ENCODE measurements around the gene TSPAN4. TPM values are rescaled to one million over a fixed set of nuclear protein-coding genes. Genes with fewer than 3 reads are reported as not detected.

Gene TSPAN4
- total RNA-seq, 1 donor from 2014 or later: 175 TPM

DNA sequence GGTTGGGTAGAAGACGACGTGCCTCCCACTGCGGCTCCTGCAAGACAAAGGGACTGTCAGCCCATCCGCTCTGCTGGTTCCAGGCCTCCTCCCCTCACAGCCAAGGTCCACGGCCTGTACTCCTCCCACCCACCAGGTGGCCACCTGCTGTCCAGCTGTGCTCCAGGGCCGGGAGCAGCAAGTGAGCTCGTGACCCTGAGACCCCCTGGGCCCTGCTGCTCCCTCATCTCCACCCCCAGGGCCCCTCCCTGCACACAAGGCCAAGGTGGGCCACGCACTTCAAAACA is 27.4 kb downstream of the TSPAN4 start:
- Mint-ChIP-seq H3K27ac (ENCODE audit: unreplicated experiment) (no peak overlapping the region), H3K4me3 (ENCODE audit: unreplicated experiment) (no peak overlapping the region), H3K9me3 (ENCODE audit: unreplicated experiment) (no peaks in the 10 kb centered on the region), H3K27me3 (ENCODE audit: unreplicated experiment) (no peaks in the 10 kb centered on the region), H3K4me1 (ENCODE audit: unreplicated experiment) (peaks cover 4% of the 10 kb centered on the region), H3K36me3 (ENCODE audit: unreplicated experiment) (no peaks in the 10 kb centered on the region)
- no peak for DNase-seq (ENCODE audit: extremely low spot score, unreplicated experiment)
- TF ChIP-seq, protein P1, sequence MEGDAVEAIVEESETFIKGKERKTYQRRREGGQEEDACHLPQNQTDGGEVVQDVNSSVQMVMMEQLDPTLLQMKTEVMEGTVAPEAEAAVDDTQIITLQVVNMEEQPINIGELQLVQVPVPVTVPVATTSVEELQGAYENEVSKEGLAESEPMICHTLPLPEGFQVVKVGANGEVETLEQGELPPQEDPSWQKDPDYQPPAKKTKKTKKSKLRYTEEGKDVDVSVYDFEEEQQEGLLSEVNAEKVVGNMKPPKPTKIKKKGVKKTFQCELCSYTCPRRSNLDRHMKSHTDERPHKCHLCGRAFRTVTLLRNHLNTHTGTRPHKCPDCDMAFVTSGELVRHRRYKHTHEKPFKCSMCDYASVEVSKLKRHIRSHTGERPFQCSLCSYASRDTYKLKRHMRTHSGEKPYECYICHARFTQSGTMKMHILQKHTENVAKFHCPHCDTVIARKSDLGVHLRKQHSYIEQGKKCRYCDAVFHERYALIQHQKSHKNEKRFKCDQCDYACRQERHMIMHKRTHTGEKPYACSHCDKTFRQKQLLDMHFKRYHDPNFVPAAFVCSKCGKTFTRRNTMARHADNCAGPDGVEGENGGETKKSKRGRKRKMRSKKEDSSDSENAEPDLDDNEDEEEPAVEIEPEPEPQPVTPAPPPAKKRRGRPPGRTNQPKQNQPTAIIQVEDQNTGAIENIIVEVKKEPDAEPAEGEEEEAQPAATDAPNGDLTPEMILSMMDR (IDR thresholded peaks at IDR 0.05): no peak

DNA sequence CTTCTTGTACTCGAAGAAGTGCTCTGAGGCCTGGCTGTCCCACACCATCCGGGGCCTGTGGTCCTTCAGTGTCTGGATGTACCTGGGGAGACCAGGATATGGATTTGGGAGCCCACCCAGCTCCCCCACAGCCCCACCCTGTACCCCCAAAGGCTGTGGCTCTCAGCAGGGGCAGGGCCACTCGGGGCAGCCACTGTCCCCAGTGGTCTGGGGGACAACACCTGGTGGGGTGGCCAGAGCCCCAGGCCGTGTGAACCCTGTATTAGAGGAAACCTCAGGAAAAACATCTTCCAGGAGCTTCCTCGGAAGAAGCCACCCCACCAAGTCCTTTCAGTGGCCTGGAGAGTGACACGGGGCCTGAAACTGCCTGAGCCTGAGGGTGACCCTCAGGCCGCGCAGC is 27.8 kb downstream of the TSPAN4 start:
- TF ChIP-seq, protein P1 (IDR thresholded peaks at IDR 0.05): no peak
- H3K27me3 Mint-ChIP-seq (ENCODE audit: unreplicated experiment): no peaks in the 10 kb centered on the region
- H3K4me1 Mint-ChIP-seq (ENCODE audit: unreplicated experiment): peaks cover 4% of the 10 kb centered on the region
- H3K36me3 Mint-ChIP-seq (ENCODE audit: unreplicated experiment): no peaks in the 10 kb centered on the region
- no peak overlapping the region for H3K27ac Mint-ChIP-seq (ENCODE audit: unreplicated experiment)
- no peak for DNase-seq (ENCODE audit: extremely low spot score, unreplicated experiment)
- no peaks in the 10 kb centered on the region for H3K9me3 Mint-ChIP-seq (ENCODE audit: unreplicated experiment)
- no peak overlapping the region for H3K4me3 Mint-ChIP-seq (ENCODE audit: unreplicated experiment)

DNA sequence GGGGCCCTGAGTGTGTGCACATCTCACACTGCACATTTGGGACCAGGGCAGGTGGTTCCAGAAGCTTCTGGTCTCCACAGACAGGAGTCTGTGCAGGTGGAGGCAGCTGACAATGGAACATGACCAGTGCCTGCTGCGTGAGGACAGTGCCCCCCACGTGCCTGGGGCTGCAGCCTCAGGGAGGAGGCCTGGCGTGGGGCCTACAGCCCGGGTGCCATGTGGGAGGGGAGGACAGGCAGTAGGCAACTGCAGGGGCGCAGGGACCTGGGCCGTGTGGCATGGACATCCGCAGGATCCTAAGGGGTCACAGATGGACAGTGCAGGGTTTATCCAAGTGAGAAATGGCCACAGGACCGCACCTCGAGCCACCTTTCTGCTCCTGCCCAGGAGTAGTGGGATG is 28.8 kb downstream of the TSPAN4 start:
- no peak overlapping the region for H3K4me3 Mint-ChIP-seq (ENCODE audit: unreplicated experiment)
- H3K4me1 Mint-ChIP-seq (ENCODE audit: unreplicated experiment): peaks cover 10% of the 10 kb centered on the region
- H3K9me3 Mint-ChIP-seq (ENCODE audit: unreplicated experiment): no peaks in the 10 kb centered on the region
- no peak overlapping the region for H3K27ac Mint-ChIP-seq (ENCODE audit: unreplicated experiment)
- no peaks in the 10 kb centered on the region for H3K27me3 Mint-ChIP-seq (ENCODE audit: unreplicated experiment)
- no peaks in the 10 kb centered on the region for H3K36me3 Mint-ChIP-seq (ENCODE audit: unreplicated experiment)
- TF ChIP-seq, protein P1 (IDR thresholded peaks at IDR 0.05): no peak
- no peak for DNase-seq (ENCODE audit: extremely low spot score, unreplicated experiment)

DNA sequence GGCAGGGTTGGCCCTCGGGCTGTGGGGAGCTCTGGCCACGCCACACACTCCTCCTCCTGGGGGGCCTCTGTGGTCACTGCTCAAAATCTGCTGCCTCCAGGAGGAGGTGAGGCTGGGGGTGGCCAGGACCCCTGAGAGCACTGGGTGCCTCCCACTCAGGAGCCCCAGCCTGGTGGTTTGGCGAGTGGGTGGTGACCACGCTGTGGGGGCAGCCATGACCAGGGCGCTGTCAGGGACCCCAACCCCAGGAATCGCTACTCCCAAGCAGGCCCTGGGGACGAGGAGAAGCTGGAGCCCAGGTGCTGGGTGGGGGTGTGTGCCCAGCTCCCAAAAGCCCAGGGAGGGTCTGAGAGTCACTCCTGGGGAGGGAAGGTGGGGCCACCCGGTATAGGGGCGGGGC is 30.1 kb downstream of the TSPAN4 start:
- DNase-seq (ENCODE audit: extremely low spot score, unreplicated experiment): no peak
- H3K4me1 Mint-ChIP-seq (ENCODE audit: unreplicated experiment): peaks cover 18% of the 10 kb centered on the region
- H3K27ac Mint-ChIP-seq (ENCODE audit: unreplicated experiment): no peak overlapping the region
- H3K9me3 Mint-ChIP-seq (ENCODE audit: unreplicated experiment): no peaks in the 10 kb centered on the region
- no peaks in the 10 kb centered on the region for H3K27me3 Mint-ChIP-seq (ENCODE audit: unreplicated experiment)
- TF ChIP-seq, protein P1 (IDR thresholded peaks at IDR 0.05): no peak
- H3K36me3 Mint-ChIP-seq (ENCODE audit: unreplicated experiment): no peaks in the 10 kb centered on the region
- no peak overlapping the region for H3K4me3 Mint-ChIP-seq (ENCODE audit: unreplicated experiment)

DNA sequence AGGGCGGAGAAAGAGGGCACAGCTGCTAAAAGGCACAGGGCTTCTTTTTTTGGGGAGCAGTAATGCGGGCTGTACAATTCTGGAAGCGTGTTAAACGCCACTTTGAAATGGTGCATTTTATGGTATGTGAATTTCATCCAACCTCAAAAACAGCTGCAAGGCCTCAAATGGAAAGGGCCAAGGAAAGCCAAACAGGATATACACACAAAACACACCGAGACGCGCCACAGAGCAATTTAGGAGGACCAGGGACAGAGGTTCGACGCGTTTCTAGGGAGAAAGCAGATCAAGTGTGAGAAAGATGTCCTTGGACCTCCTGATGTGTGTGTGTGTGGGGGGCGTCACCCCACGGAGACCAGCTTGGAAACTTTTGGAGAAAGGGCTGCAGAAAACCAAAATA is 31.1 kb downstream of the TSPAN4 start:
- no peaks in the 10 kb centered on the region for H3K36me3 Mint-ChIP-seq (ENCODE audit: unreplicated experiment)
- no peak for DNase-seq (ENCODE audit: extremely low spot score, unreplicated experiment)
- TF ChIP-seq, protein P1 (IDR thresholded peaks at IDR 0.05): no peak
- H3K9me3 Mint-ChIP-seq (ENCODE audit: unreplicated experiment): no peaks in the 10 kb centered on the region
- H3K4me3 Mint-ChIP-seq (ENCODE audit: unreplicated experiment): no peak overlapping the region
- H3K27me3 Mint-ChIP-seq (ENCODE audit: unreplicated experiment): no peaks in the 10 kb centered on the region
- H3K4me1 Mint-ChIP-seq (ENCODE audit: unreplicated experiment): peaks cover 18% of the 10 kb centered on the region
- H3K27ac Mint-ChIP-seq (ENCODE audit: unreplicated experiment): no peak overlapping the region
